Epithelial cell of proximal tubule (primary cell): ENCODE data around the gene AASS. TPM values are rescaled to one million over a fixed set of nuclear protein-coding genes. Genes with fewer than 3 reads are reported as not detected.
A peak's percentile ranks its signal among the peaks of the same experiment; 100 is the strongest.
"Not testable (repeated sequence)": the region's sequence is repeated elsewhere in the genome, so short reads cannot be mapped to it uniquely, and the experiment has no call there.

Experiments
- DNase-seq: peaks from one replicate; pipeline ENCODE4 v3.0.0-alpha.2; 2011; ENCODE audit warnings: low read depth
- H3K4me3 ChIP-seq: 2 replicates; pipeline ENCODE4 v1.5.1; 2011; ENCODE audit warnings: low read depth, mild to moderate bottlenecking, low read length
- total RNA-seq: library from RNA; depleted of rRNA; stranded (reverse); fragments of >200 nt; gene quantifications from 2 replicates; pipeline ENCODE4 v1.2.3, GENCODE V29; 2015
- TF ChIP-seq, protein P1 (sequence below): conservative IDR thresholded peaks from 2 replicates; pipeline ENCODE4 v1.5.1; 2012; ENCODE audit warnings: low read depth, mild to moderate bottlenecking, low read length

AASS gene
- total RNA-seq, 1 donor from 2014 or later: 8.1 TPM

DNA sequence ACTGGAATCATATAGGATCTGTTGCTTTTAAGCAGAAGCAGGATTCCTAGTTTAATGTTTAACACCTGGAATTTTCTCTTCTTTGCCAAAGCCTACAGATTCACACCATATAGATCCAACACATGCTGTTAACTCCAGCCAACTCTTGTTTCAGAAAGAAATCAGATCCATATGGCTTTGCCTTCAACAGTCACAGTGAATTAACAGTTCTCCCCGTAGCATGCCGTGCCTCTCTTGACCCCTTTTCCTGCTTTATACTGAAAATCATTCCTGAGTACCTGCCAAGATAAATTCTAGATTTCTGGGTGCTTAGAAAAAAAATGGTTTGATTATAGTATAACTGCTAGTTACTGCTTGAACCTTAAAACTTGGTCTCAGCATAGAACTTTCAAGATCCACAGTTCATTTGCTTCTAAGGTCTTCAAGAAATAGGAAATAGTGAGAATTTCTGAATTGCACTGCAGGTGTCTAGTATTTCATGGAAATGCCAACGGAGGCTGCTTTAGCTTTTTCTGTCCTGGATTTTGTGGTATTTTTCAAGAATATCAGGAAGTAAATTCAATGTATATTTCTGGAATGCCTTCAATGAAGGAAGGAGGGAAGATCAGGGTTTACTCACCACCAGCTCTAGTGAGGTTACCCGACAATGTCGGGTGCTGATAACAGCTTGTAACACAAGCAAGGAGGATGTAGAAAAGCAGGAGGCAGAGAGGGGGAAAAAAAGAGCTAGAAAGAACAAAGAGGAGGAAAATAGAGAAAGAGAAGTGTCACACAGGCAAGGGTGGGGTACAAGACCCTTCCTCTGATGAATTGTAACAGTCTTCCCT, 6.6 kb downstream of the AASS start:
- TF ChIP-seq, protein P1, sequence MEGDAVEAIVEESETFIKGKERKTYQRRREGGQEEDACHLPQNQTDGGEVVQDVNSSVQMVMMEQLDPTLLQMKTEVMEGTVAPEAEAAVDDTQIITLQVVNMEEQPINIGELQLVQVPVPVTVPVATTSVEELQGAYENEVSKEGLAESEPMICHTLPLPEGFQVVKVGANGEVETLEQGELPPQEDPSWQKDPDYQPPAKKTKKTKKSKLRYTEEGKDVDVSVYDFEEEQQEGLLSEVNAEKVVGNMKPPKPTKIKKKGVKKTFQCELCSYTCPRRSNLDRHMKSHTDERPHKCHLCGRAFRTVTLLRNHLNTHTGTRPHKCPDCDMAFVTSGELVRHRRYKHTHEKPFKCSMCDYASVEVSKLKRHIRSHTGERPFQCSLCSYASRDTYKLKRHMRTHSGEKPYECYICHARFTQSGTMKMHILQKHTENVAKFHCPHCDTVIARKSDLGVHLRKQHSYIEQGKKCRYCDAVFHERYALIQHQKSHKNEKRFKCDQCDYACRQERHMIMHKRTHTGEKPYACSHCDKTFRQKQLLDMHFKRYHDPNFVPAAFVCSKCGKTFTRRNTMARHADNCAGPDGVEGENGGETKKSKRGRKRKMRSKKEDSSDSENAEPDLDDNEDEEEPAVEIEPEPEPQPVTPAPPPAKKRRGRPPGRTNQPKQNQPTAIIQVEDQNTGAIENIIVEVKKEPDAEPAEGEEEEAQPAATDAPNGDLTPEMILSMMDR: no peak
- peak; percentile 27 for DNase-seq

DNA sequence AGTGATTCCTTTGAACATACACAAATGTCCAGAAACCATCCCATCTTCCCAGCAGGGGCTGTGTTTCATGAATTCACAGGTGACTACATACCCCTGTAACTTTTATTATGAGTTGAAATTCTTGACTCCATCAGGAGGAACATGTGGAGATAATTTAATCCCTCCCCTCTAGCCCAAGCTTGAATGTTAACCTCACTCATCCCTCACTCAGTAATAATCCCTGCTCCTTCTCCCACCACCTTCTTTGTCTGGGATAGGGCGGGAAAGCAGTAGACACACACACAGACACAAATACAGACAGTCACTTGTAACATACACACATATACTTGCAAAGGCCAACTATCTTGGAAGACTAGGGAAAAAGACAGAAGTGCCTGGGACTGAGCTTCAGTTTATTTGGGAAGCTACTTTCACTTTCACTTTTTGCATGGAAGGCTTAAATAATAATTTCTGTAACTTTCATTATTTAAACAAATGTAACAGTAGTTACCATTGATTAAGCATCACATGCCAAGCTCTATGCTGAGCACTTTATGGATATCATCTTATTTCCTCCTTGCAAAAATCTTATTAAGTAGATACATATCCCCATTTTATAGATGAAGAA, 7.3 kb downstream of the AASS start:
- peak overlapping the region; percentile 51 for H3K4me3 ChIP-seq
- TF ChIP-seq, protein P1: no peak
- no peak for DNase-seq

More for the DNA sequence above, 6.6 kb downstream of the AASS start:
- H3K4me3 ChIP-seq: peak overlapping the region; percentile 51

DNA sequence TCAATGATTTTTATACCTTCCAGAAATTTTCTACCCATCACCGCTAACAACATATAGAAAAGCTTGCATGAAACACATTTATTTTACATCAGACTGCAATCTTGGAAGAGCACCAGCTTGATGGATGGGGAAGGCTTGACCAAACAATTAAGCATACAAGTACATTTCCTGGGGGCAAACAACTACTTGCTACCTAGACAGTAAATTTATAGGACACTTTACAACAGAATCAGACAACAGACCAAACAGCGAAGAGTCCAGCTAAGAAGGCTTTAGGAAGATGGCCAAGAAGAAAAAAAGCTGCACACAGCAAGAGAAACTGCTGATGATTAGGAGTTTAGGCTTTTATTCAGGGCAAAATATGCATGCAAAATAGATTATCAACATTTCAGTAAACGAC, 8.0 kb downstream of the AASS start:
- no peak for DNase-seq
- TF ChIP-seq, protein P1: no peak
- no peak overlapping the region for H3K4me3 ChIP-seq

DNA sequence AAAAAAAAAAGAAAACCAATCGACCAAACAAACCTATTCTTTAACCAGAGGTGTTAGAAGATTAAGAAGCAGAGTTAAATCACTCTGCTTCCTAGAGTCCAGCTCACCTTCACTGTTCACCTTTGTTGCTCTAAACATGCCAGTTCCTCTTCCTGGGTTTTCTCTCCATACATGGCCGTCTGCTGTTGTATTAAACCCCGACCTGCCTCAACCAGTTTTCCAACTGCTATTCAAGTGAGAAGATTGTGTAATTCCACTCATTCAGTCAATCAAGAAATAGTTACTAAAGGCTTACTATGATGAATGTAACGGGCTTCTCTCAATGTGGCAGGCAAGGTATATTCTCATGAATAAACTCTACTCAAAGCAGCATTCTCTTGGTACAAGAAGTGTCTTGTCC, 8.8 kb downstream of the AASS start:
- TF ChIP-seq, protein P1: no peak
- H3K4me3 ChIP-seq: no peak overlapping the region
- no peak for DNase-seq

DNA sequence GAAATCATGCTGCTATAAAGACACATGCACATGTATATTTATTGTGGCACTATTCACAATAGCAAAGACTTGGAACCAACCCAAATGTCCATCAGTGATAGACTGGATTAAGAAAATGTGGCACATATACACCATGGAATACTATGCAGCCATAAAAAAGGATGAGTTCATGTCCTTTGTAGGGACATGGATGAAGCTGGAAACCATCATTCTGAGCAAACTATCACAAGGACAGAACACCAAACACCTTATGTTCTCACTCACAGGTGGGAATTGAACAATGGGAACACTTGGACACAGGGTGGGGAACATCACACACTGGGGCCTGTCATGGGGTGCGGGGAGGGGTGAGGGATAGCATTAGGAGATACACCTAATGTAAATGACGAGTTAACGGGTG, 9.3 kb downstream of the AASS start:
- not testable (repeated sequence) for DNase-seq, H3K4me3 ChIP-seq

DNA sequence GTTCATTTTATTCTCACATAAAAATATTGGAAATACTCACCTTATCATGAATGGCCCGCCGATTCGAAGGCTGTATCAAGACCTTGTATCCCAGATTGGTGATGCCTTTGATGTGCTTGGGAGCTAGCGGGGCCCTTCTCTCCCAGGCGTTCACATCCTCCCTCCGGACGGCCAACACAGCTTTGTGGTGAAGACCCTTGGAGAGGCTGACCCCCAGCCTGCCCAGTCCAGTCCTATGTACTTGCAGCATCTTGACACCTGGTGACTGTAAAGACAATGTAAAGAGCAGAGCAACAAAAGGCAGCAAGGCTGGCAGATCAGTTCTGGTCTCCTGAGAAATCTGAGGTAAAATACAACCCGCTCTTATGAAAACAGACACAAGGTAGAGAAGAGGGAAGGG, 10.6 kb downstream of the AASS start:
- DNase-seq: no peak
- no peak overlapping the region for H3K4me3 ChIP-seq
- TF ChIP-seq, protein P1: no peak

DNA sequence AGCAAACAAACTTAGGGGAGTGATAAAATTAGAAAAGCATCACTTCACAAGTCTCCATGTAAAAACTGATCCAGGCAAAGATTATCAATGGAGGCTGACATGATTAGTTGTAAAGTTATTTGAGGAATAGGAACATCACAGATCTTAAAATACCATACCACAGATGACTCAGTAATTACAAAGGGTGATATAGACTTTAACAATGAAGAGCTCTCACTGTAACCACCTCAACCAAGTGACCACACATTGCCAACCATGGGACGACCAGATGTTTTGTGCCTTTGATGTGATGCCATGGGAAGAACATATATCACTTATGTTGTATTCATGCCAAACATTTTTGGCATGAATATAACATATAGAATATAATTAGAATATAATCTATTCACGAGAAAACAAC, 11.7 kb downstream of the AASS start:
- TF ChIP-seq, protein P1: no peak
- H3K4me3 ChIP-seq: no peak overlapping the region
- DNase-seq: no peak
